NCI-H82 treated with DMSO at 0.1 percent for 48 hours (cell line): ENCODE results near the gene STAB1.

Experiments
- DNase-seq: peaks from one replicate; lab custom pipeline; 2025; ENCODE audit not compliant: unreplicated experiment; lab: John Stamatoyannopoulos, UW

The STAB1 gene

GRCh38 chr3:52494886-52495495, at the start of gene STAB1:
Gene STAB1 (plus strand): TSS chr3:52495338. CDS start chr3:52495414, 76 bp downstream.
- DNase-seq, result no peak

- no peak for DNase-seq
Measured at GRCh38 chr3:52446042-52446441, 49.1 kb upstream of the STAB1 start.

GRCh38 chr3:52446631-52447511, 48.3 kb upstream of the STAB1 start:
- peak; percentile 22 for DNase-seq

GRCh38 chr3:52447512-52448355, 47.4 kb upstream of the STAB1 start:
- DNase-seq, result no peak

GRCh38 chr3:52450489-52451236, 44.5 kb upstream of the STAB1 start:
- no peak for DNase-seq

GRCh38 chr3:52451237-52452083, 43.7 kb upstream of the STAB1 start:
- DNase-seq, result no peak

GRCh38 chr3:52452126-52452525, 43.0 kb upstream of the STAB1 start:
- no peak for DNase-seq

- no peak for DNase-seq
Measured at GRCh38 chr3:52452570-52453221, 42.4 kb upstream of the STAB1 start.

- DNase-seq, result no peak
Measured at GRCh38 chr3:52453496-52454249, 41.5 kb upstream of the STAB1 start, which contains the start of gene TNNC1. Gene TNNC1 (minus strand): TSS chr3:52454041. CDS start chr3:52454015, 26 bp downstream.

GRCh38 chr3:52454250-52454937, 40.7 kb upstream of the STAB1 start:
- no peak for DNase-seq

- DNase-seq, result no peak
Measured at GRCh38 chr3:52454938-52455282, 40.2 kb upstream of the STAB1 start.

- DNase-seq, result peak; percentile 39
Measured at GRCh38 chr3:52455283-52456168, 39.6 kb upstream of the STAB1 start, which contains the start of gene NISCH. Gene NISCH (plus strand): TSS chr3:52455604. CDS start chr3:52455642, 38 bp downstream.

- DNase-seq, result no peak
Measured at GRCh38 chr3:52456169-52456799, 38.9 kb upstream of the STAB1 start.

- DNase-seq, result no peak
Measured at GRCh38 chr3:52456800-52457183, 38.3 kb upstream of the STAB1 start.

- DNase-seq, result no peak
Measured at GRCh38 chr3:52458031-52458760, 36.9 kb upstream of the STAB1 start.
